ENCODE data around the gene SLF2. TPM values are rescaled to one million over a fixed set of nuclear protein-coding genes. Genes with fewer than 3 reads are reported as not detected.
A peak's percentile ranks its signal among the peaks of the same experiment; 100 is the strongest.

SLF2 gene
- total RNA-seq, 4 donors from 2014 or later: 9.2 to 23.0 (median 20.1) TPM

GRCh38 chr10:100943508-100943907, 30.7 kb downstream of the SLF2 start:
- TF ChIP-seq CTCF (IDR thresholded peaks at IDR 0.05 in 4 of 5, conservative IDR thresholded peaks at IDR 0.05 in 1 of 5) (no peak), POLR2A (IDR thresholded peaks at IDR 0.05) (no peak)
- Histone ChIP-seq H3K4me3 (no peak overlapping the region), H3K27ac (no peak overlapping the region), H3K36me3 (peaks cover 2 to 93% of the 10 kb centered on the region in 2 donors), H3K9me3 (no peaks in the 10 kb centered on the region), H3K27me3 (no peaks in the 10 kb centered on the region), H3K4me1 (no peaks in the 10 kb centered on the region)
- intact Hi-C loops (cut with DNase I; ENCODE audit: low total_unique reads) (no loop called here), in situ Hi-C loops (cut with MboI; ENCODE audit: low sequenced_read_pairs in 4 of 4) (no loop called here)
- ATAC-seq: no peak
- no peak for DNase-seq

- in situ Hi-C loops (cut with MboI; ENCODE audit: low sequenced_read_pairs in 4 of 4) (no loop called here), intact Hi-C loops (cut with DNase I; ENCODE audit: low total_unique reads) (no loop called here)
- H3K36me3 ChIP-seq: peaks cover 2 to 96% of the 10 kb centered on the region in 2 donors
- DNase-seq: no peak
- H3K27ac ChIP-seq: peak overlapping the region in 2 of 4 donors; percentile 3 to 7
- no peak for TF ChIP-seq POLR2A (IDR thresholded peaks at IDR 0.05)
- TF ChIP-seq CTCF (IDR thresholded peaks at IDR 0.05 in 4 of 5, conservative IDR thresholded peaks at IDR 0.05 in 1 of 5): no peak
- H3K9me3 ChIP-seq: no peaks in the 10 kb centered on the region
- H3K4me1 ChIP-seq: no peaks in the 10 kb centered on the region
- peak in 1 of 2 donors; percentile 64 for ATAC-seq
- H3K27me3 ChIP-seq: no peaks in the 10 kb centered on the region
- no peak overlapping the region for H3K4me3 ChIP-seq
Observed at GRCh38 chr10:100945754-100946153, 33.0 kb downstream of the SLF2 start.

- no peak for DNase-seq
- intact Hi-C loops (cut with DNase I; ENCODE audit: low total_unique reads): no loop called here
Observed at GRCh38 chr10:100948916-100949315, 36.2 kb downstream of the SLF2 start.

GRCh38 chr10:100960251-100960650, 47.5 kb downstream of the SLF2 start:
- no peaks in the 10 kb centered on the region for H3K27me3 ChIP-seq
- TF ChIP-seq POLR2A (IDR thresholded peaks at IDR 0.05) (no peak), CTCF (IDR thresholded peaks at IDR 0.05 in 4 of 5, conservative IDR thresholded peaks at IDR 0.05 in 1 of 5) (no peak)
- peaks cover 0 to 68% of the 10 kb centered on the region in 2 donors for H3K36me3 ChIP-seq
- H3K4me1 ChIP-seq: peaks cover 3 to 6% of the 10 kb centered on the region in 2 donors
- in situ Hi-C loops (cut with MboI; ENCODE audit: low sequenced_read_pairs in 4 of 4): no loop called here
- H3K27ac ChIP-seq: no peak overlapping the region
- H3K4me3 ChIP-seq: no peak overlapping the region
- no peak for ATAC-seq
- H3K9me3 ChIP-seq: no peaks in the 10 kb centered on the region
- intact Hi-C loops (cut with DNase I; ENCODE audit: low total_unique reads): no loop called here
- no peak for DNase-seq

More at GRCh38 chr10:100948916-100949315, 36.2 kb downstream of the SLF2 start:
- peaks cover 3 to 97% of the 10 kb centered on the region in 2 donors for H3K36me3 ChIP-seq
- H3K27ac ChIP-seq: no peak overlapping the region
- ATAC-seq: no peak
- H3K27me3 ChIP-seq: no peaks in the 10 kb centered on the region
- in situ Hi-C loops (cut with MboI; ENCODE audit: low sequenced_read_pairs in 4 of 4): no loop called here
- TF ChIP-seq POLR2A (IDR thresholded peaks at IDR 0.05) (no peak), CTCF (IDR thresholded peaks at IDR 0.05 in 4 of 5, conservative IDR thresholded peaks at IDR 0.05 in 1 of 5) (no peak)
- H3K9me3 ChIP-seq: no peaks in the 10 kb centered on the region
- no peak overlapping the region for H3K4me3 ChIP-seq
- no peaks in the 10 kb centered on the region for H3K4me1 ChIP-seq
